Right ventricle myocardium inferior (tissue), 1 donor: ENCODE results near the gene PPP1R7. TPM values are rescaled to one million over a fixed set of nuclear protein-coding genes. Genes with fewer than 3 reads are reported as not detected.
"Not testable (repeated sequence)": the region's sequence is repeated elsewhere in the genome, so short reads cannot be mapped to it uniquely, and the experiment has no call there.

Experiments used
- ATAC-seq: fragments of 200-7000 bp; cut with Tn5 transposase; one replicate; pipeline ENCODE4 v1.9.1; 2020; ENCODE audit warnings: mild to moderate bottlenecking, moderate library complexity
- DNase-seq: peaks from one replicate; pipeline ENCODE4 v3.0.0; 2021; ENCODE audit errors: missing footprints
- intact Hi-C: fragments of 100-400 bp; cut with DNase I; formaldehyde crosslinking; loops from one replicate; pipeline ENCODE4 v1.11.0; 2022
- total RNA-seq: library from RNA; stranded (reverse); fragmentation: NEBNext Ultra II Directional; extraction: Animal tissue kit (Norgen Biotek cat#: 25700); gene quantifications from one replicate; pipeline ENCODE4 v1.2.1, GENCODE V29; 2021
- donor health status: DM: no; HTN: yes; CAD: no; lungs with severe emphysema.

PPP1R7 gene
- total RNA-seq, 1 donor from 2014 or later, result 66.6 TPM

GRCh38 chr2:241185961-241186360 is 35.7 kb downstream of the PPP1R7 start:
- intact Hi-C loops, result no loop called here
- DNase-seq, result no peak
- no peak for ATAC-seq

DNA sequence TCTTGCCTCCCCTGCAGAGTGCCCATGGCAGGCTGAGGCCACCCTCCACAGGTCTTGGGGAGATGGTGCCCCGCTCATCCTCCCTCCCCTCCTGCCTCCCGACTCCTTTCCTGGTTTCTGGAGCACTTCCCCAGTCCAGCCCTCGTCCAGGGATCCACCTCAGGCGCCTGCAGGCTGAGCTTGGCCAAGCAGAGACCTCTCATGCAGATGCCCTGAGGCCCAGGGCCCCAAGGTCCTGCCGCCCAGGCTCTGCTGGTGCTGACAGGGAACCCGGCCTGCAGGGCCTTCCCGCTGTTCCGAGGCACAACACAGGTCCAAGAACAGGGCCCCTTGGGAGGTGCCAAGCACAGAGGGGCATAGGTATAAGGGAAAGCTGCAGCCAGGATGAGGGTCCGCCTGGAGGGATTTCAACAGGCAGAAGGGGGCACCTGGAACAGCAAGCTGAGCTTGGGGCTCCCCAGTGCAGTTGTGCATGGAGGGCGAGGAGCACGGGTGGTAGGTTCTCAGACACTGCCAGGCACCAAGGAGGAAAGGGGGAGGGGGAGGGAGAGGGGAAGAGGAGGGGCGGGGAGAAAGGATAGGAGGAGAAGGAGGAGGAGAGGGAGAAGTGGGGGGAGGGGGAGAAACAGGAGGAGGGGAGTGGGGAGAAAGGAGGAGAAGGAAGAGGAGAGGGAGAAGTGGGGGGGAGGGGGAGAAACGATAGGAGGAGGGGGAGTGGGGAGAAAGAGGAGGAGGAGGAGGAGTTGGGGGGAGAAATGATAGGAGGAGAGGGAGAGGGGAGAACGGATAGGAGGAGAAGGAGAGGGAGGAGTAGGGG is 37.0 kb downstream of the PPP1R7 start:
- ATAC-seq (no peak), DNase-seq (no peak)
- intact Hi-C loops, result no loop called here

DNA sequence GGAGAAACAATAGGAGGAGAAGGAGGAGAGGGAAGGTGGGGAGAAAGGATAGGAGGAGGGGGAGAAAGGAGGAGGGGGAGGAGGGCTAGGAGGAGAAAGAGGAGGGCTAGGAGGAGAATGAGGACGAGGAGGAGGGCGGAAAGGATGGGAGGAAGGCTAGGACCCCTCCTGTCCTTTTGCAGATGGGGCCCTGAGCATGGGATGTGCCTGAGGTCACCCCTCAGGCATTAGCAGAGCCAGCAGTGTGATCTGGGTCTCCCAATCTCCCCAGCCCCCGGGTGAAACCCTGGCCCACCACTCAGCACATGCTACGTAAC is 37.6 kb downstream of the PPP1R7 start:
- DNase-seq, result no peak
- no peak for ATAC-seq
- intact Hi-C loops, result no loop called here

- ATAC-seq, result peak; percentile 8
- DNase-seq, result no peak
- intact Hi-C loops, result no loop called here
Observed at GRCh38 chr2:241188361-241189092, 38.3 kb downstream of the PPP1R7 start, which contains the start of gene ANO7. Gene ANO7 (plus strand): TSS chr2:241188677. CDS start chr2:241190064, 1,387 bp downstream.

- no peak for DNase-seq
- peak; percentile 6 for ATAC-seq
- intact Hi-C loops, result no loop called here
Observed at GRCh38 chr2:241189093-241189855, 39.0 kb downstream of the PPP1R7 start.

- DNase-seq (no peak), ATAC-seq (no peak)
Observed at GRCh38 chr2:241189856-241190201, 39.6 kb downstream of the PPP1R7 start.

GRCh38 chr2:241190291-241190981 is 40.2 kb downstream of the PPP1R7 start:
- intact Hi-C loops, result no loop called here
- DNase-seq (no peak), ATAC-seq (no peak)

More at GRCh38 chr2:241189856-241190201, 39.6 kb downstream of the PPP1R7 start:
- intact Hi-C loops, result no loop called here

GRCh38 chr2:241191081-241191480 is 40.8 kb downstream of the PPP1R7 start:
- DNase-seq (no peak), ATAC-seq (no peak)
- intact Hi-C loops, result no loop called here

GRCh38 chr2:241193271-241193670 is 43.0 kb downstream of the PPP1R7 start:
- intact Hi-C loops, result no loop called here
- ATAC-seq (no peak), DNase-seq (no peak)

DNA sequence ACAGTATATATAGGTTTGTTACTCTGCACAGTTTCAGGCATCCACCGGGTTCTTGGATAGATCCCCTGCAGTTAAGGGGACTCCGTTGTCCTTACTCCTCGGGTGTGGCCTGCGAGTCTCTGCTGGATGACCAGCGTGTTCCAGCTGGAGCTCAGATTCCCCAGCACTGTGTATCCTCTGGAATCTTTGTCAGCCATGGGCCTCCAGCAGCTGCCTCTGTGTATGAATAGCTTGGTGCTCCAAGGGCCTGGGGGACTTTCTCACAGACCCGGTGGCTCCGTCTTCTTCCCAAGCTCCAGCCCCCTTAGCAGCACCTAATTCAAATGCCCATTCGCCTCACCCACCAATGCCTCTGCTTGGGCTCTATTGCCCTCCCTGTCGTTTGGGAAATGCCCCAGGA is 44.5 kb downstream of the PPP1R7 start:
- DNase-seq, result no peak
- ATAC-seq, result no peak
- intact Hi-C loops, result no loop called here

- no peak for DNase-seq
- no peak for ATAC-seq
Observed at GRCh38 chr2:241195506-241196130, 45.4 kb downstream of the PPP1R7 start.

GRCh38 chr2:241197246-241197645 is 47.0 kb downstream of the PPP1R7 start:
- ATAC-seq, intact Hi-C loops, DNase-seq: not testable (repeated sequence)

More at GRCh38 chr2:241195506-241196130, 45.4 kb downstream of the PPP1R7 start:
- intact Hi-C loops, result no loop called here

DNA sequence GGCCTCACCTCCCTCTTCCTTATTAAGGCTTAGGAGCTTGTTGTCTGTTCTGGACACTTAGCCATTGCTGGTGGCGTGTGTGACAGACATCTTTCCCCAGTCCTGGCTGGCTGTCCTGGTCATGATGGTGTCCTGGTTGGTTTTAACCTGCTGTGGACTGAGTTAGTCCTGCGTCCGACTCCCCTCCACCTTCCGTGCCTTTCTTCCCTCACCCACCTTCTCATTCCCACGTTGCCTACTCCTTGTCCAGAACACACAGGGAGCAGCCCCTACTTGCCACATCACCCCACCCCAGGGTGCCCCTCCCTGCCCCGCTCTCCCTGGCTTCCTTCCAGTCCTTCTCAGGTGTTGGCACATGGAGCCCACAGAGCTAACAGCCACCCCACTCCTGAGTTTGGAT is 47.7 kb downstream of the PPP1R7 start:
- DNase-seq, result no peak
- no peak for ATAC-seq
- intact Hi-C loops, result no loop called here

DNA sequence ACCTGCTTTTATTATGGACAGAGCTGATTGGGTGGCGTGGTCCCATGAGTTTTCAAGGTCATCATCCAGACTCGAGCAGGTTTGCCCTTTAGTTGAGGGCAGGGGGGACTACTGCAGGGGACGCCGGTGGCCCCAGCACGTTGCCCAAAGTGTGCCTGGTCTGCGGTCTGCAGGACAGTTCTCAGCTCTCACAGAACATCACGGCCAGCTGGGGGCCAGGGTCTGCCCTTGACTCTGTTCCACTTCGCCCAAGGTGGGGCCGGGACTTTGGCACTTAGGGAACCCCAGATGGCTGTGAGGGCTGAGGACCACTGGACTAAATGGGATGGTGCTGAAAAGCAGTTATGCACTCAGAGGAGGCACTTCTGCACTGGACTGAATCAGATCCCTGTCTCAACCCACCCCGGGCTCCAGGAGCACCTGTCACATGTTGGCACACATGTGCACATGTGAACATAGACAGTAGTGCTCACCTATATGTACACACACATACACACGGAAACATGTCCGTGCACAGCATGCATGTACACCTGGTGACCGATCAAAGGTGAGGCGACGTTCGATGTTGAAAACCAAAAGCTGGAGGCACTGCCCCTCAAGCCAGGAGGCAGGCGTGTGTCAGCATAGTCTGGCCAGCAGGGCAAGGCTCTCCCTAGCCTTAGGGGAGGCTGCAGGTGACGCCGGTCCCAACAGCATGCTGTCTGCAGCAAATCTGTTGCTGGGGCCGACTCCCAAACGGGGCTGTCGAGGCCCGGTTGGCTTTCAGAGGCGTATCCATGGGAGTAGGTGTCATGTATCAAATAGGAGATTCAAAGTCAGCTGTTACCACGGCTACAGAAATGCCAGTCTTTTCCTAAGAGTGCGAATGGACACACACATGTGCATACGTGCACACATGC is 48.4 kb downstream of the PPP1R7 start:
- intact Hi-C loops, result no loop called here
- DNase-seq (no peak), ATAC-seq (no peak)

DNA sequence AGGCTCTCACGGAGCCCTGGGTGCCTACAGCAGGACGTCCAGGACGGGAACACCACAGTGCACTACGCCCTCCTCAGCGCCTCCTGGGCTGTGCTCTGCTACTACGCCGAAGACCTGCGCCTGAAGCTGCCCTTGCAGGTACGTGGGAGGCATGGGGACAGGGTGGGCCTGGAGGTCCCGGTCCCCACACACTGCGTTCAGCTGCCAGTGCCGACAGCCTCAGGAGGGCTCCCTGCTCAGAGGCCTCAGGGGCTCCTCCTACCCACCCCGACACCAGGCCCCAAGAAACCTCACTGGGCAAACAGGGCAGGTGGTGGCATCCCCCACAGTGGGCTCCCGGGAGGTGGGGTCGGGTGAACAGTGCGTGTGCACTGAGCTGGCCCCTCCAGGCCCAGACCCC is 49.0 kb downstream of the PPP1R7 start:
- DNase-seq, result no peak
- intact Hi-C loops, result no loop called here

DNA sequence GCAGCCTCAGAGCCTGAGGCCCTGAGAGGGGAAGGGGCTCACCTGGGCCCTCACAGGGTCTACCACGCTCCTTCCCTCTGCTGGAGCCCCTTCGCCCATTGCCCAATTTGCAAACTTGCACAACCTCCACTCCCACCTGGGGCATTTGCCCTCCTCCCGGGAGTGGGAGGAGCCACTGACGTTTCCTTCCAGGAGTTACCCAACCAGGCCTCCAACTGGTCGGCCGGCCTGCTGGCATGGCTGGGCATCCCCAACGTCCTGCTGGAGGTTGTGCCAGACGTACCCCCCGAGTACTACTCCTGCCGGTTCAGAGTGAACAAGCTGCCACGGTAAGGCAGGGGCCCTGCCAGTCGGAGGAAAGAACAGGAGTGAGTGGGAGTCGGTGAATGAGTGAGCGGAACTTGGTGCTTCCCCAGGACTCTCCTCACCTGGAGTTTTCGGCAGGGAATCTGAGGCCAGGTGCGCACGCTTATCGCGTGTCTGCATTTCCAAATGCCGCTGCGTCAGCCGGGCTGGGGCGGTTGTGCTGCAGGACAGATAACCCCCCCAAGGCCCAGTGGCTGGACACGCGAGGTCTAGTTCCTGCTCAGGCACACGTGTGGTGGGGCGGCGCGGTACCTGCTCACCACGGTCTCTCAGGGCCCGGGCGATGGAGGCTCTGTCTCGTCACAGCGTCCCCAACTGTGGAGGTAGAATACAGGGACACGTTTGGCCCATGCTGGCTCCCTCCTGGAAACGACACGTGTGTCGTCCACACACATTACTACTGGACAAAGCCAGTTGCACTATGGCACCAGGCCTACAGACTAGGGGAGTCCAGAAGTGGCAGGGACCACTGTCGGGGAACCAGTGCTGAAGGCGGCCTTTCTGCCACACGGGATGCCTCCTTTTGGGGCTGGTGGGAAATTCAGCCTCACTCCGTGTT is 49.9 kb downstream of the PPP1R7 start:
- DNase-seq, result peak; percentile 58
- ATAC-seq, result no peak

More for the DNA sequence above, 49.0 kb downstream of the PPP1R7 start:
- no peak for ATAC-seq

More for the DNA sequence above, 49.9 kb downstream of the PPP1R7 start:
- intact Hi-C loops, result no loop called here
